ENCODE results near the gene TTLL6.

DNA sequence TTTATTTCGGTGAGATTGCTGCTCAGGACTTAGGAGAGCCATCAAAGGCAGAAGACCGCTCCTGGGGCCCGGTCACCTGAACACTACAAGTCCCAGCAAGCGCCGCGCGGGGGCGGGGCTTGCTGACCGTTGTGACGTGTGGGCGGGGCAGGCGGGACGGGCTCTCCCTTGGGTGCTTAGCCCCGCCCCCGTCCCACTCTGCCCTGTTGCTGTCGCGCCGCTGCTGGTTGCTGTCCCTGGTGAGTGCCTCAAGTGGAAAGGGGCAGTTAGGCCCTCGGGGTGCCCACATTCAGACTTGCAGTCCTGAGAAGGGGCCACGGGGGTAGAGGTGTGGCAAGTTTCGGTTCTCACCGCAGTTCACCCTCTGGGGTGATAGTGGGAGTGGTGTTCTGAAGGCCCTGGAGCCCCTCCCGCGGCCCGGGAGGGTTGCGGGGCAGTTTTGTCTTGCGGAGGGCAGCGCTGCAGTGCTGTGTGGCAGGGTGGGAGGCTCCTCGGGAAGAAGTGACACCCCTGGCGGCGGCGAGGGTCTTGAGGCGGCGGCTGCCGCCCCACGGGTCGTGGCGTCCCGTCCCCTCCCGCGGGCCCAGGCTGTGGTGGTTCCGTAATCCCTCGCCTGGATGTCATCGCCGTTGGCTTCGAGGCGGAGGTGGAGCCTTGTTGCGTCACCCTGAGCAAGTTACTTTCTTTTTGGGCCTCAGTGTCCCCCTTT lies 14.0 kb upstream of the TTLL6 start, which contains the start of gene CALCOCO2:
- TF ChIP-seq, protein P1, sequence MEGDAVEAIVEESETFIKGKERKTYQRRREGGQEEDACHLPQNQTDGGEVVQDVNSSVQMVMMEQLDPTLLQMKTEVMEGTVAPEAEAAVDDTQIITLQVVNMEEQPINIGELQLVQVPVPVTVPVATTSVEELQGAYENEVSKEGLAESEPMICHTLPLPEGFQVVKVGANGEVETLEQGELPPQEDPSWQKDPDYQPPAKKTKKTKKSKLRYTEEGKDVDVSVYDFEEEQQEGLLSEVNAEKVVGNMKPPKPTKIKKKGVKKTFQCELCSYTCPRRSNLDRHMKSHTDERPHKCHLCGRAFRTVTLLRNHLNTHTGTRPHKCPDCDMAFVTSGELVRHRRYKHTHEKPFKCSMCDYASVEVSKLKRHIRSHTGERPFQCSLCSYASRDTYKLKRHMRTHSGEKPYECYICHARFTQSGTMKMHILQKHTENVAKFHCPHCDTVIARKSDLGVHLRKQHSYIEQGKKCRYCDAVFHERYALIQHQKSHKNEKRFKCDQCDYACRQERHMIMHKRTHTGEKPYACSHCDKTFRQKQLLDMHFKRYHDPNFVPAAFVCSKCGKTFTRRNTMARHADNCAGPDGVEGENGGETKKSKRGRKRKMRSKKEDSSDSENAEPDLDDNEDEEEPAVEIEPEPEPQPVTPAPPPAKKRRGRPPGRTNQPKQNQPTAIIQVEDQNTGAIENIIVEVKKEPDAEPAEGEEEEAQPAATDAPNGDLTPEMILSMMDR (IDR thresholded peaks at IDR 0.05), result no peak
- TF ChIP-seq POLR2A (IDR thresholded peaks at IDR 0.05), result peak in 1 of 2 donors; percentile 62
